Stimulated activated CD8-positive, alpha-beta memory T cell treated with anti-CD3 and anti-CD28 coated beads, Interleukin-4, amount 100 ng/mL, for 1 hour (primary cell): ENCODE measurements around the gene ABHD4.

Source experiments
- DNase-seq, 2 donors: peaks; one replicate each; pipeline ENCODE4 v3.0.0-alpha.2; 2020; ENCODE audit warnings: low read depth in 2 of 2, low spot score in 1 of 2

Gene ABHD4

GRCh38 chr14:22658946-22659345, 60.8 kb downstream of the ABHD4 start:
- no peak for DNase-seq

- DNase-seq: no peak
Observed at GRCh38 chr14:22660654-22661053, 62.6 kb downstream of the ABHD4 start.
